Measurements from ENCODE around the gene PCDHGA1. TPM values are rescaled to one million over a fixed set of nuclear protein-coding genes. Genes with fewer than 3 reads are reported as not detected.

PCDHGA1 gene
- total RNA-seq, 1 donor from 2014 or later, result 1.5 TPM

DNA sequence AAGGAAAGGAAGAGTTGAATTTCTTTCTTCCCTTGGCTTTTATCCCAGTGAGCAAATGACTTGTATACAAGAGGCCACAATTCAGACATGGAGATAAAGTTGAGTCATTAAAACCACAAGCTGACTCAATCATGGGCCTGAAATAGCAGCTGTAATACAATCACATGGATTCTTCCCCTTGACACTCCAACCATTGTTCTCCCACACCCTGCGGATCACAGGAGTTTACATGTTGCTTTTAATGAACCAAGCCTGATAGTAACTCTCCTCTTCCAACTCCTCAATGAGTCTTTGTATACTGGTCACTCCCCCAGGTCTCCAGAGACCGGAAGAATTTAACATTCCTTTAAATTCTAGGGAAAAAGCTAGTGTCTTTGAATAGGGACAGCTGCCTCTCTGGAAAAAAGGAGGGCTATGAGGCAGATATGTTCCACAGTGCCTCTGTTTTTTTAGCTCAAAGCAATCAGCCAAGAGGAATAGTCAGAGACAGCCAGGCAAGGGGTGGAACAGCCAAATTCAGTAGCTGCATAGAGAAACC is 191.0 kb downstream of the PCDHGA1 start:
- Mint-ChIP-seq H3K27me3 (ENCODE audit: insufficient read depth, low read depth) (no peaks in the 10 kb centered on the region), H3K4me3 (peak overlapping the region; percentile 14)
- H3K9ac ChIP-seq, result no peak overlapping the region

DNA sequence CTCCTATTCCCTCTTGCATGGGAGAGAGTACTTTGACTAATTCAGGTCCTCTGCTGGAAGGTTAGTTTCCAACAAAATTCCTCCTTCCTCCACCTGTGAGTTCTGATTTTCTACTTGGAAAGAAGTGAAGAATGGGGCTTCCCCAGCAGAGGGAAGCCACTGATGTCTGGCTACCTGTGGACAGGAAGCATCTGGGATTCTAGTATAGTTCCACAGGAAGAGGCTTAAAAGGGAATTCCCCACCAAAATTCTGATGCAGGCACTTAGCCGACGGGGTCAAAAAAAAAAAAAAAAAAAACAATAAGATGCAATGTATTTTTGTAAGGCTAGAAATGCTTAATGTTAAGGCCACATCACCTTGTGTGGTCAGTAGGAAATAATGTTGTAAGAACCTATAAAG is 192.0 kb downstream of the PCDHGA1 start:
- no peaks in the 10 kb centered on the region for H3K9me3 ChIP-seq (ENCODE audit: low read depth)
- peak overlapping the region; percentile 13 for H3K4me2 ChIP-seq
- no peak overlapping the region for H3K9ac ChIP-seq
- H2AFZ ChIP-seq (replicated peaks), result no peak overlapping the region
- peaks cover 27% of the 10 kb centered on the region for H3F3A ChIP-seq (ENCODE audit: low read depth)
- no peaks in the 10 kb centered on the region for H4K20me1 ChIP-seq (ENCODE audit: low read depth)
- peaks cover 3% of the 10 kb centered on the region for H3K36me3 ChIP-seq
- Mint-ChIP-seq H3K36me3 (peaks cover 54% of the 10 kb centered on the region), H3K4me3 (no peak overlapping the region), H3K9me3 (peaks cover 4% of the 10 kb centered on the region), H3K27me3 (ENCODE audit: insufficient read depth, low read depth) (no peaks in the 10 kb centered on the region), H3K4me1 (peaks cover 65% of the 10 kb centered on the region), H3K27ac (peak overlapping the region; percentile 92)
- no peaks in the 10 kb centered on the region for H3K79me2 ChIP-seq (ENCODE audit: low read depth)
- no peak for DNase-seq (ENCODE audit: low spot score)
- H3K27ac ChIP-seq, result peak overlapping the region; percentile 61
- no peak overlapping the region for H3K4me3 ChIP-seq
- no peaks in the 10 kb centered on the region for H3K27me3 ChIP-seq
- TF ChIP-seq EZH2phosphoT487 (IDR thresholded peaks at IDR 0.05) (no peak), EZH2 (IDR thresholded peaks at IDR 0.05) (no peak)
- TF ChIP-seq, protein P1, sequence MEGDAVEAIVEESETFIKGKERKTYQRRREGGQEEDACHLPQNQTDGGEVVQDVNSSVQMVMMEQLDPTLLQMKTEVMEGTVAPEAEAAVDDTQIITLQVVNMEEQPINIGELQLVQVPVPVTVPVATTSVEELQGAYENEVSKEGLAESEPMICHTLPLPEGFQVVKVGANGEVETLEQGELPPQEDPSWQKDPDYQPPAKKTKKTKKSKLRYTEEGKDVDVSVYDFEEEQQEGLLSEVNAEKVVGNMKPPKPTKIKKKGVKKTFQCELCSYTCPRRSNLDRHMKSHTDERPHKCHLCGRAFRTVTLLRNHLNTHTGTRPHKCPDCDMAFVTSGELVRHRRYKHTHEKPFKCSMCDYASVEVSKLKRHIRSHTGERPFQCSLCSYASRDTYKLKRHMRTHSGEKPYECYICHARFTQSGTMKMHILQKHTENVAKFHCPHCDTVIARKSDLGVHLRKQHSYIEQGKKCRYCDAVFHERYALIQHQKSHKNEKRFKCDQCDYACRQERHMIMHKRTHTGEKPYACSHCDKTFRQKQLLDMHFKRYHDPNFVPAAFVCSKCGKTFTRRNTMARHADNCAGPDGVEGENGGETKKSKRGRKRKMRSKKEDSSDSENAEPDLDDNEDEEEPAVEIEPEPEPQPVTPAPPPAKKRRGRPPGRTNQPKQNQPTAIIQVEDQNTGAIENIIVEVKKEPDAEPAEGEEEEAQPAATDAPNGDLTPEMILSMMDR (IDR thresholded peaks at IDR 0.05), result no peak
- H3K4me1 ChIP-seq, result peaks cover 23% of the 10 kb centered on the region

More for the DNA sequence above, 191.0 kb downstream of the PCDHGA1 start:
- TF ChIP-seq EZH2 (IDR thresholded peaks at IDR 0.05) (no peak), EZH2phosphoT487 (IDR thresholded peaks at IDR 0.05) (no peak)
- TF ChIP-seq, protein P1 (IDR thresholded peaks at IDR 0.05), result no peak
- Histone ChIP-seq H3K79me2 (ENCODE audit: low read depth) (no peaks in the 10 kb centered on the region), H3K4me3 (no peak overlapping the region), H3K4me2 (peak overlapping the region; percentile 13), H3K4me1 (peaks cover 28% of the 10 kb centered on the region), H3K27ac (peak overlapping the region; percentile 61), H3F3A (ENCODE audit: low read depth) (peaks cover 32% of the 10 kb centered on the region), H3K36me3 (peaks cover 3% of the 10 kb centered on the region), H4K20me1 (ENCODE audit: low read depth) (no peaks in the 10 kb centered on the region), H3K27me3 (no peaks in the 10 kb centered on the region), H2AFZ (replicated peaks) (no peak overlapping the region), H3K9me3 (ENCODE audit: low read depth) (no peaks in the 10 kb centered on the region)
- DNase-seq (ENCODE audit: low spot score), result peak; percentile 61
- Mint-ChIP-seq H3K4me1 (peaks cover 75% of the 10 kb centered on the region), H3K27ac (peak overlapping the region; percentile 92), H3K9me3 (peaks cover 4% of the 10 kb centered on the region), H3K36me3 (peaks cover 58% of the 10 kb centered on the region)

DNA sequence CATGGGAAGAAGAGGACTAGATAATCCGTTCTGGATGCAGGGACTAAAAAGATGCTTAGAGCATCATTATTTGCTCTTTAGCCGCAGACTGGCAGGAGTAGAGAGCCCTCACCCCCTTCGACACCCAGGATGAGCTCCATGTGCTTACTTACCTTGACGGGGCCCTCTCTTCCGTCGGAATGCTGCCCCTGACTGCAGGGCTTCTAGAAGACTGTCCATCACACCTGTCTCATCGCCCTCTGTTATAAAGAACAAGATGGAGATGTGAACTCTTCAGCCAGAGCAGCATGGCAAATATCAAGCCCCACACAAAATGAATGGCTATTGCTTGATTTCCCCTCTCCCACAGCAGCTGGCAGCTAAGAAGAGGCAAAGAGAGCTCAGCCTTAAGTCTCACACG is 193.7 kb downstream of the PCDHGA1 start:
- Mint-ChIP-seq H3K4me1 (peaks cover 53% of the 10 kb centered on the region), H3K9me3 (peaks cover 4% of the 10 kb centered on the region)
- H3K4me1 ChIP-seq, result peaks cover 23% of the 10 kb centered on the region

More for the DNA sequence above, 193.7 kb downstream of the PCDHGA1 start:
- Mint-ChIP-seq H3K36me3 (peaks cover 52% of the 10 kb centered on the region), H3K4me3 (peak overlapping the region; percentile 72), H3K27ac (peak overlapping the region; percentile 99), H3K27me3 (ENCODE audit: insufficient read depth, low read depth) (no peaks in the 10 kb centered on the region)
- Histone ChIP-seq H3K9me3 (ENCODE audit: low read depth) (no peaks in the 10 kb centered on the region), H4K20me1 (ENCODE audit: low read depth) (no peaks in the 10 kb centered on the region), H3F3A (ENCODE audit: low read depth) (peaks cover 27% of the 10 kb centered on the region), H2AFZ (replicated peaks) (no peak overlapping the region), H3K79me2 (ENCODE audit: low read depth) (no peaks in the 10 kb centered on the region), H3K27me3 (no peaks in the 10 kb centered on the region), H3K4me3 (no peak overlapping the region), H3K27ac (no peak overlapping the region), H3K4me2 (peak overlapping the region; percentile 26), H3K9ac (no peak overlapping the region), H3K36me3 (peaks cover 3% of the 10 kb centered on the region)
- no peak for DNase-seq (ENCODE audit: low spot score)
- TF ChIP-seq EZH2 (IDR thresholded peaks at IDR 0.05) (no peak), EZH2phosphoT487 (IDR thresholded peaks at IDR 0.05) (no peak)
- TF ChIP-seq, protein P1 (IDR thresholded peaks at IDR 0.05), result no peak
